ENCODE results near the gene PUSL1.

Gene PUSL1

DNA sequence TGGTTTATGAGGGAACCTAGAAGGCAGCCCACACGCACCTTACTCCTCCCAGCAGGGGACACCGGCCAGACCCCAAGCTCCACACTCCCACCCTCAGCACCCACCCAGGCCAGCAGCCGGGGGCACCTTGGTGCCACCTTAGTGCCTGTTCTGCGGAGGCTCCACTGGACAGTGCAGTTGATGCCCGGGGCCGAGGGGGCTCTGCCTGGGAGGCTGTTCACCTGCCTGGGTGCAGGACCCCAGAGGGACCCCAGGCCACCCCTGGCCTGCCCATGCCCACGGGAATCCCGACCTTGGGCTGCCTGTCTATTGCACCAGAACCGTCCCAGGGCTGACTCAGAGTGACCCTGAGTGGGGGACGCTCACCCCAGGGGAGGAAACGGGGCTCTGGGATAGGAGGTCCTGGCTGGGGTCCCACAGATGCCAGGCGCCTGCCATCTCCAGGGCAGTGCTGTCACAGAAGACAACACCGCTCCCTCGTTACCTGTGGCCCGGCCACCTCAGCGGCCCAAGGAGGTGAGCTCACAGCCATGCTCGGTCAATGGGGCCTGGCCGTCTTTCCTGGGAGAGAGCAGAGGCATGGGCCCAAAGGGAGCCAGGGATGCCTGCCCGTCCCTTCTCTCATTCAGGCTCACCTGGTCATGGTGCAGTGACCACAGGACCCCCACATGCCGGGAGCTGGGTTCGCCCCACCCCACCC, 27.5 kb upstream of the PUSL1 start:
- no peak for TF ChIP-seq YY1 (IDR thresholded peaks at IDR 0.05; ENCODE audit: insufficient read depth, insufficient read length)
- TF ChIP-seq SUZ12 (IDR thresholded peaks at IDR 0.05; ENCODE audit: extremely low read depth, insufficient read depth, insufficient read length): no peak
- TF ChIP-seq ZNF274 (IDR thresholded peaks at IDR 0.05; ENCODE audit: low read depth, low read length): no peak
- no peak overlapping the region for H3K9ac ChIP-seq (ENCODE audit: insufficient read length, low read depth)

DNA sequence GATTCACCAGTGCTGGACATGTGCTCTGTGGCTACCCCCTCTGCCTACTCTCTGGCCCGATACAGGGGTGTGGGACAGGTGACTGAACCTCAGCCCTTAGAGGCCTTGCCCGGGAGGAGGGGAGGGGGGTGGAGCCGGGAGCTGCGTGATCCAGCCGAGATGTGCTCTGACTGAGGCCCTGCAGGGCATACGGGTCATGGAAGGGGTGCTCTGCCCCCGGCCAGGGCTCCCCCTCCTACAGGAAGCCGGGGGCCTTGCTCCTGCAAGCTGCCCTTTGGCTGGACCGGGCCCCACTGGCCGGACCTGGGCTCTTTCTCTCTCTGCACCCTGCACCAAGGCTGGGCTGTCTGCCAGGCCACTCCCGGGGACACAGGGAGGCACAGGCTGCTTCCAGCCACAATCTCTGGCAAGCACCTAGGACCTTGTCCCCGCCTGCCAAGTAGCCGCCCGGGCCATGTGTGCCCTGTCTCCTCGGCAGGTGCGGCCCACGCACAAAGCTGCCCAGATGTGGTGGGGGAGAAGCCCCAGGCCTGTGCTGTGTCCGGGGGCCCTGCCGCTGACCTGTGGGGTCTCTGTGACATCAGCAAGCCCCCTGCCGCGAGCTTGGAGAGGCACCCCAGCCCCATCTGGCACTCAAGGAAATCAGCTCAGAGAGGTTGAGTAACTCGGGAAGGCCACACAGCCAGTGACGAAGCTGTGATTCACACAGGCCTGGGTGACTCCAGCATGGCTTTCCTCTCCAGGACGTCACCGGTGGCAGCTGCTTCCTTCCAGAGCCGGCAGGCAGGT, 26.7 kb upstream of the PUSL1 start:
- Histone ChIP-seq H3K4me3 (ENCODE audit: insufficient read length, low read depth) (no peak overlapping the region), H3K9me3 (ENCODE audit: insufficient read depth, low read length) (no peaks in the 10 kb centered on the region), H3K36me3 (ENCODE audit: insufficient read depth, insufficient read length, low read length) (no peaks in the 10 kb centered on the region), H3K27me3 (ENCODE audit: insufficient read depth, insufficient read length) (no peaks in the 10 kb centered on the region), H3K9ac (ENCODE audit: insufficient read length, low read depth) (no peak overlapping the region), H3K4me1 (ENCODE audit: insufficient read depth, insufficient read length) (peaks cover 2% of the 10 kb centered on the region)
- no peak for DNase-seq (ENCODE audit: low read depth, low spot score)
- TF ChIP-seq YY1 (IDR thresholded peaks at IDR 0.05; ENCODE audit: insufficient read depth, insufficient read length) (no peak), ZNF274 (IDR thresholded peaks at IDR 0.05; ENCODE audit: low read depth, low read length) (no peak), SUZ12 (IDR thresholded peaks at IDR 0.05; ENCODE audit: extremely low read depth, insufficient read depth, insufficient read length) (no peak)

More for the DNA sequence above, 27.5 kb upstream of the PUSL1 start:
- H3K9me3 ChIP-seq (ENCODE audit: insufficient read depth, low read length): no peaks in the 10 kb centered on the region; the same call in 1 of the 2 replicates
- peaks cover 2% of the 10 kb centered on the region for H3K4me1 ChIP-seq (ENCODE audit: insufficient read depth, insufficient read length)
- no peak for DNase-seq (ENCODE audit: low read depth, low spot score)
- H3K27me3 ChIP-seq (ENCODE audit: insufficient read depth, insufficient read length): no peaks in the 10 kb centered on the region
- no peaks in the 10 kb centered on the region for H3K36me3 ChIP-seq (ENCODE audit: insufficient read depth, insufficient read length, low read length)
- no peak overlapping the region for H3K4me3 ChIP-seq (ENCODE audit: insufficient read length, low read depth)

DNA sequence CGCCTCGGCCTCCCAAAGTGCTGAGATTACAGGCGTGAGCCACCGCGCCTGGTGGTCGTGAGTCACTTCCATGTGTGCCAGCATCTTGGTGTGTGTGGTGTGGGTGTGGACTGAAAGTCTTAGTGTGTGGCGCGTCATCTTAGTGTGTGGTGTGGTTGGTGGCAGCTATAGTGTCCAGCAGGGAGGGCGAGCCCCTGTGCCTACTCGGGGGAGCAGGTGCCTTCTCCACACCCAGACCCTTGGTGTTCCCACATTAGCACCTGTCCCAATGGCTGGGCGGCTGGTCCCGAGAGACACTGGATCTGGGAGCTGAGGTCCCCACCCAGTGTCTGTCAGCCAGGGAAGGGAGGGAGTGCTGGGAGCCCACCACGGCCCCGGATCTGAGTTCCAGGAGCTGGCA, 25.4 kb upstream of the PUSL1 start:
- H3K9me3 ChIP-seq (ENCODE audit: insufficient read depth, low read length): no peaks in the 10 kb centered on the region
- peaks cover 2% of the 10 kb centered on the region for H3K4me1 ChIP-seq (ENCODE audit: insufficient read depth, insufficient read length)
- no peak overlapping the region for H3K4me3 ChIP-seq (ENCODE audit: insufficient read length, low read depth)
- H3K9ac ChIP-seq (ENCODE audit: insufficient read length, low read depth): no peak overlapping the region
- no peak for TF ChIP-seq SUZ12 (IDR thresholded peaks at IDR 0.05; ENCODE audit: extremely low read depth, insufficient read depth, insufficient read length)
- TF ChIP-seq ZNF274 (IDR thresholded peaks at IDR 0.05; ENCODE audit: low read depth, low read length): no peak
- no peak for TF ChIP-seq YY1 (IDR thresholded peaks at IDR 0.05; ENCODE audit: insufficient read depth, insufficient read length)
- H3K36me3 ChIP-seq (ENCODE audit: insufficient read depth, insufficient read length, low read length): no peaks in the 10 kb centered on the region
- H3K27me3 ChIP-seq (ENCODE audit: insufficient read depth, insufficient read length): no peaks in the 10 kb centered on the region
- DNase-seq (ENCODE audit: low read depth, low spot score): no peak

DNA sequence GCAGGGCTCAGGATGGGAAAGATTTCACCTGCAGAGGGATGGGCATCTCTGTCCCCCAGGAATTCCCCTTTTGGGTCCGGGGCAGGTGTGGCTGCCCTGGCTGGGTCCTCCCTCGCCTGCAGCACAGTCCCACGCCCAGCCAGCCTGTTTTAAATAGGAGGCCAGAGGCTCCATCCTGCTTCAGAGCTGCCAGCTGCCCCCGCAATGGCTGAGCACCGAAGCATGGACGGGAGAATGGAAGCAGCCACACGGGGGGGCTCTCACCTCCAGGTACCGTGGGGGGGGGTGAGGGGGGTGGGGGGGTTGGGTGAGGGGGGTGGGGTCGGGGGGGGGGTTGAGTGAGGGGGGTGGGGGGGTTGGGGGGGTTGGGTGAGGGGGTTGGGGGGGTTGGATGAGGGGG, 24.6 kb upstream of the PUSL1 start:
- Histone ChIP-seq H3K9ac (ENCODE audit: insufficient read length, low read depth) (no peak overlapping the region), H3K36me3 (ENCODE audit: insufficient read depth, insufficient read length, low read length) (no peaks in the 10 kb centered on the region), H3K9me3 (ENCODE audit: insufficient read depth, low read length) (no peaks in the 10 kb centered on the region), H3K4me1 (ENCODE audit: insufficient read depth, insufficient read length) (peaks cover 2% of the 10 kb centered on the region), H3K27me3 (ENCODE audit: insufficient read depth, insufficient read length) (no peaks in the 10 kb centered on the region), H3K4me3 (ENCODE audit: insufficient read length, low read depth) (no peak overlapping the region)
- no peak for TF ChIP-seq ZNF274 (IDR thresholded peaks at IDR 0.05; ENCODE audit: low read depth, low read length)
- DNase-seq (ENCODE audit: low read depth, low spot score): no peak

DNA sequence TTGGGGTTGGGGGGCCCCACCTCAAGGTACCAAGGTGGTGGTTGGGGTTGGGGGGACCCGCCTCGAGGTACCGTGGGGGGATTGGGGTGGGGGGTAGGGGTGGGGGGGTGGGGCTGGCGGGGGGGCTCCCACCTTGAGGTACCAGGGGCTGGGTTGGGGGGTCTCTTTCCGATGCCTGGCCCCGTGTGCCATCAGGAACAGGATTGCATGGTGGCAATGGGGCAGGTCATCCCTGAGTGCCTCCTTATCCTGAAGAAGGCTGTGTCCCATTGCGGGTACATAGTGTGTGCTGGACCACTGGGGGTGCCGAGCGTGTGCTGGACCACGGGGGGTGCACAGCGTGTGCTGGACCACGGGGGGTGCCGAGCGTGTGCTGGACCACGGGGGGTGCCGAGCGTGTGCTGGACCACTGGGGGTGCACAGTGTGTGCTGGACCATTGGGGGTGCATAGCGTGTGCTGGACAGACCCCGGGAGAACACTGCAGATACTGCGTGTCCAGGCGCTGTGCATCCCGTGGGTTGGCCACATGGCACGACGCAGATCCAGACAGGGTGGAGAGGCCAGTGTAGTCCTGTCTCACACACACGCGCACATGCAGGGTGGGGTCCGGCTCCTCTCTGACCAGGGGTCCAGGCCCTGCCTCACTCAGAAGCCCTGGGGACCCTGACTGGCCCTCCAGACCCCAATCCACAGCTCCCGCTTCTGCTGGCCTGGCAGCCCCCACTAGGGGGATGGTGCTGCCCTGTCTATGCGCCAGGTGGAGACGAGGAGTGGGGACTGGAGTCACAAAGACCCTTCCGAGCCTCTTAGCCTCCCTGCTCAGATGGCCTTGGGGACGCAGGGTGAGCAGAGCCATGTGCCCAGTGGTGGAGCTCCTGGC, 23.9 kb upstream of the PUSL1 start:
- no peak overlapping the region for H3K4me3 ChIP-seq (ENCODE audit: insufficient read length, low read depth)
- H3K9ac ChIP-seq (ENCODE audit: insufficient read length, low read depth): no peak overlapping the region
- no peak for DNase-seq (ENCODE audit: low read depth, low spot score)
- no peaks in the 10 kb centered on the region for H3K27me3 ChIP-seq (ENCODE audit: insufficient read depth, insufficient read length)
- H3K4me1 ChIP-seq (ENCODE audit: insufficient read depth, insufficient read length): peaks cover 2% of the 10 kb centered on the region
- TF ChIP-seq ZNF274 (IDR thresholded peaks at IDR 0.05; ENCODE audit: low read depth, low read length): no peak
- no peak for TF ChIP-seq YY1 (IDR thresholded peaks at IDR 0.05; ENCODE audit: insufficient read depth, insufficient read length)
- no peak for TF ChIP-seq SUZ12 (IDR thresholded peaks at IDR 0.05; ENCODE audit: extremely low read depth, insufficient read depth, insufficient read length)
- no peaks in the 10 kb centered on the region for H3K36me3 ChIP-seq (ENCODE audit: insufficient read depth, insufficient read length, low read length)
- H3K9me3 ChIP-seq (ENCODE audit: insufficient read depth, low read length): no peaks in the 10 kb centered on the region

DNA sequence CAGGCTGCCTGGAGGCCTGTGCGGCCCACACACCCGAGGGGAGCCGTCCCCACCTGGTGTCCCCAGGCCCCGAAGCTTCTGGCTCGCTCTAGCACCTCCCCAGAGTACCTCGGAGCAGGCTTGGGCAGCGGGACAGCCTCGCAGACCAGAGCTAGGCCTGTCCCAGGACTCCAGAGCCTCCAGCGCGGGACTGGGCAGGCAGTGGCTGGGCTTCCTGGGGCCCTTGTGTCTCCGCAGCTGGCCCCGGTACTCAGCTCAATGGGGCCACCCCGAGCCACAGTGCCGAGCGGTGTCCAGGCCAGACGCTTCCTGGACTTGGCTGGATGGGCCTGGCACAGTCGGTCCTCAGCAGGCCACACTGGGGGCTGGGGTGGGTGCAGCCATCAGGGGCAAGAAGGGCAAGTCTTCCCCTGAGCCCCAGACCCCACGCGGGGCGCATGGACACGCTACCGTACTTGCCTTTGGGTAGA, 23.3 kb upstream of the PUSL1 start:
- Histone ChIP-seq H3K27me3 (ENCODE audit: insufficient read depth, insufficient read length) (no peaks in the 10 kb centered on the region), H3K4me1 (ENCODE audit: insufficient read depth, insufficient read length) (peaks cover 2% of the 10 kb centered on the region), H3K9me3 (ENCODE audit: insufficient read depth, low read length) (no peaks in the 10 kb centered on the region), H3K4me3 (ENCODE audit: insufficient read length, low read depth) (no peak overlapping the region), H3K9ac (ENCODE audit: insufficient read length, low read depth) (no peak overlapping the region), H3K36me3 (ENCODE audit: insufficient read depth, insufficient read length, low read length) (no peaks in the 10 kb centered on the region)
- no peak for DNase-seq (ENCODE audit: low read depth, low spot score)
- no peak for TF ChIP-seq YY1 (IDR thresholded peaks at IDR 0.05; ENCODE audit: insufficient read depth, insufficient read length)
- no peak for TF ChIP-seq ZNF274 (IDR thresholded peaks at IDR 0.05; ENCODE audit: low read depth, low read length)
- TF ChIP-seq SUZ12 (IDR thresholded peaks at IDR 0.05; ENCODE audit: extremely low read depth, insufficient read depth, insufficient read length): no peak
